ENCODE measurements around the gene CAMTA1.

Gene CAMTA1

DNA sequence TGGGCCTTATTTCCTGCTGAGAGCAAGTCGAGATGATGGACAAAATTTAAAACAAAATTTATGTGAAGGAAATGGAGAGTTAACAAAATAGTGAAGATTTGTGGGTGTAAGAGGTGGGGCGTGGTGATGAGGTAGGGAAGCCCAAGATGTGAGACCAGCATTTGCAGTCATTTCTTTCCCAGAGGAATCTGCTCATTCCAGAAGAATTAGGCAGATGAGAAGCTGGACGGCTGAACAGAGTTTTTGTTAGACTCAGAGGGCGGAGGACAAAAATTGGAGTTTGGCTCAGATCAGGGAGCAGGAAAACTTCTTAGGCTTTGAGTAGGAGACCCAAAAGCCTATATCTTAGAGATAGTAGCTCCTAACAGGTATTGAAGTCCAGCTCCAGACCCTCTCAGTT lies 65.3 kb downstream of the CAMTA1 start:
- no peak for DNase-seq (ENCODE audit: low read depth)

DNA sequence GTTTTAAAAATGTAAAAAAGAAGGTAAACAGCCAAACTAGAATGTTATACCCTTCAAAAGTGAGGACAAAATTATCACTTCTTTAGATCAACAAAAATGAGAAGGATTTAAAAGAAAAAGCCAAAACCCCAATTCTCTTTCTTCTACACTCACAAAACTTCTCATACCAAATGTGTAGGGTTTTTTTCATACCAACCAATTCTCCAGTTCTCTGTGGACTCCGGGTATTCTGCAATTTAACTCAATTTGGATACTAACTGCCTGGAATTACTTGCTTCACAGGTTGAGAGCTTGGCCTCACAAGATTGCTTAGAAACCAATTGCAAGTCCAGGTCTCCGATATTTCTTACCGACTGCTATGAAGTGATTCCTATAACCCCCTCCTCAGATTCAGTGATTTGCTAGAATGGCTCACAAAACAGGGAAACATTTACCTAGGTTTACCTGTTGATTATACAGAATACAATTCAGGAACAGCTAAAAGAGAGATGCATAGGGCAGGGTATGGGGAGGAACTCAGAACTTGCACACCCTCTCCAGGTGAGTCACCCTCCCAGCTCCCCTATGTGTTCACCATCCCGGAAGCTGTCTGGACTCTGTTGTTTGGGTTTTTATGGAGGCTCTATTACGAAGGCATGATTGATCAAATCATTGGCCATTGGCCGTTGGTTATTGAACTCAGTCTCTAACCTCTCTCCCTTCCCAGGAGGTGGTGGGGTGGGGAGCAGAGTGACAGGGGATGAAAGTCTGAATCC lies 67.1 kb downstream of the CAMTA1 start:
- no peak for DNase-seq (ENCODE audit: low read depth)

DNA sequence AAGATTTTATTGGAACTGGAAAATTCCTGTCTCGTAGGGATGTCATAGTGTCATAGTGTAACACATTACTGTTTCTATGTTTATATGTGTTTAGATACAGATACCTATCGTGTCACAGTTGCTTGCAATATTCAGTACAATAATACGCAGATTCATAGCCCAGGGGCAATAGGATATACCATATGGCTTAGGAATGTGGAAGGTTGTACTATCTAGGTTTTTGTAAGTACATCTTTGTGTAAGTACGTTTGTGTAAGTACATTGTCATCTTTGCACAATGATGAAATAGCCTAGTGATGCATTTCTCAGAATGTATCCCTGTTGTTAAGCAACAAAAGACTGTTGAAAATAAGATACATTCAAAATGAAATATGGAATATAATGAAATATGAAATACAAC lies 68.9 kb downstream of the CAMTA1 start:
- DNase-seq (ENCODE audit: low read depth) = peak; percentile 81

DNA sequence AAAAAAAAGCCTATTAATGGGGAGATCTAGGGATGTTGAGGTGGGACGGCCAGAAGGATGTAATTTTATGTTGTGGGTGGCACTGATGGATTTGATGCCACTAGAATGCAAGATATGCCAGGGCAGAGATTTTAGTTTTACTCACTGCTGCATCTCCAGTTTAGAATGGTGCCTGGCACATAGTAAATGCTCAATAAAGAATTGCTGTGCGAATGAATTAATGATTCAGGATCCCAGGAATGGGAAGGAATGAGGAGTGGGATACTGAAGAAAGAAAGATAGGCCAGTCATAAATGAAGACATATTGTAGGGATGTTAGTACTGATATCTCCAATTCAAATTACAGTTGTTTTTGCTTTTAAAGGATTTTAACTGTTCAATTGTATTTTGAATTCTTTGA lies 72.6 kb downstream of the CAMTA1 start:
- no peak for DNase-seq (ENCODE audit: low read depth)

DNA sequence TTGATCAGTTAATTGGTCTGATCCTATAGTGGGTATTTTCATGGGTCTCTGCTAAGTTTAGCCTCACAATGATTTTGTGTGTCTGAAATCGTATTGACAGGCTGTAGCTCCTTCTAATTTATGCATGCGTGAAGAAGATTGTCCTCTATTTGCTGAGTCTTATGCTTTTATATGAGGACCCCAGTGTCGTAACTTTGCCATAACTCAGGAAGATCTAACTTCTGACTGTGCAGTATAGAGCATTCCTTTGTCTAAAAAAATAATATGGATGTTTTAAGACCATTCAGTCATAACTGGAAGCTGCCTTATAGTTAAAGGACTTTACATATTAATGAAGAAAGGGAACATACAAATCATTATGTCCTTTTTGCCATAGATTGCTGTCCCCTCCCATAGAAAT lies 73.3 kb downstream of the CAMTA1 start:
- DNase-seq (ENCODE audit: low read depth) = no peak

DNA sequence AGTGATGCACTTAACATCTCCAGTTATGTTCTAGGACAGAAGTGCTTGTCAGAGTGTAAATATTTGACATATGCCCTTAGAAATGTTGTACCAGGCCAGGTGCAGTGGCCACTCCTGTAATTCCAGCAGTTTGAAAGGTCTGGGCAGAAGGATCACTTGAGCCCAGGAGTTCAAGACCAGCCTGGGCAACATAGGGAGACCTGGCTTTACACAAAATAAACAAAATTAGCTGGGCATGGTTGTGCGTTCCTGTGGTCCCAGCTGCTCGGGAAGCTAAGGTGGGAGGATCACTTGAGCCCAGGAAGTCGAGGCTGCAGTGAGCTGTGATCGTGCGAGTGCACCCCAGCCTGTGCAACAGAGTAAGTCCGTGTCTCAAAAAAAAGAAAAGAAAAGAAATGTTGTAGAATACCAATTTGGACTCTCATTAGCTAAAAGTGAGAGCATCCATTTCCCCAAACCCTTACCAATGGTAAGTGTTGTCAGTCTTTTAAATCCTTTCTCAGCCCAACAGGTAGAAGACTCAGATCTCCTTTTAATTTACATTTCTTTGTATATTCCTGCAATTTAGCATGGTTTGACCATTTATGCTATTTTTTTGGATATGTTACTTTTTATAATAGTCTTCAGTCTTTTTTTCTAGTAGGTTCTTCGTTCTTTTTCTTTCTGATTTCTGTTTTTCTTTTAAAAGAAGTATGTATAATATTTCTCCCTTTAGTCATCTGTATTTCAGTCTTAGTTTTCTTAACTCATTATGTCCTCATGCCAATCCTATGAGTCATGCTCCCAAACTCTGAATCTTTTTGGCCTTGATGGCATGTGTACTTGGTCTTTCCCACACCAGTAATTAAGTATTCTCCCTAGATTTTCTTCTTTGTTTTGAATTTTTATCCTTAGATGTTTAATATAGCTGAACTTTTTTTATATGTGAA lies 74.4 kb downstream of the CAMTA1 start:
- peak; percentile 96 for DNase-seq (ENCODE audit: low read depth)

DNA sequence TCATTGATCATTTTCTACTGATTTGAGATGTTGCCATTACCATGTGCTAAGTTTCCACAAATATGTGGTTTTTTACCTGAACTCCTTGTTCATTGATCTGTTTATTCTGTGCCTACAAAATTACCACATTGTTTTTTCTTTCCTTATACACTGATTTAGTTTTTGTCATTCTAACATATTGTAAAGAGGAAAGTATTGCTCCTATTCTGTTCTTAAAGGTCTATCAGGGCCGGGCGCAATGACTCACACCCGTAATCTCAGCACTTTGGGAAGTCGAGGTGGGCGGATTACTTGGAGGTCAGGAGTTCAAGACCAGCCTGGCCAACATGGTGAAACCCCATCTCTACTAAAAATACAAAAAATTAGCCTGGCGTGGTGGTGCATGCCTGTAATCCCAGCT lies 75.1 kb downstream of the CAMTA1 start:
- peak; percentile 77 for DNase-seq (ENCODE audit: low read depth)

DNA sequence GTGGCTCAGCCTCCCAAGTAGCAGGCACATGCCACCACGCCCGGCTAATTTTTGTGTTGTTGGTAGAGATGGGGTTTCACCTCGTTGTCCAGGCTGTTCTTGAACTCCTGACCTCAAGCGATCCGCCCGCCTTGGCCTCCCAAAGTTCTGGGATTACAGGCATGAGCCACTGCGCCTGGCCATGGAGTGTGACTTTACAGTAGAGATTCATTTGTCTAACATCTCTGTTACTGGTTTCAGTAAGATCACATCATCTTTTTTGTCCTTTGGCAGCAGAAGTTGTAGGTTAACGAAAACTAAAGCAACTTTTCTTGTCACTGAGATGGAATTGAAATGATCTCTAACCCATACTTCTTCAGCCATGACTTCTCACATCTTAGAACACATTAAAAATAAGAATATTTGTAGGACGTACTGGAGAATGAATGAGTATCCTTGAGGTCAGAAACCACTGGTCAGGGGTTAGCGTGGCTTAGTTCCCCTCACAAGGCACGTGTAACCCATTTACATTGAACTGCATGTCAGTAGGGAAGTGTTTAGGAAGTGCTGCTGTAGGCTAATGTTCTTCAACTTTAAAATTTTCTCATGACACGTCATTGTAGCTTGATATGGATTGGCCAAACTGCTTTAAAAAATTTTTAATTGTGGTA lies 75.9 kb downstream of the CAMTA1 start:
- DNase-seq (ENCODE audit: low read depth) = no peak

DNA sequence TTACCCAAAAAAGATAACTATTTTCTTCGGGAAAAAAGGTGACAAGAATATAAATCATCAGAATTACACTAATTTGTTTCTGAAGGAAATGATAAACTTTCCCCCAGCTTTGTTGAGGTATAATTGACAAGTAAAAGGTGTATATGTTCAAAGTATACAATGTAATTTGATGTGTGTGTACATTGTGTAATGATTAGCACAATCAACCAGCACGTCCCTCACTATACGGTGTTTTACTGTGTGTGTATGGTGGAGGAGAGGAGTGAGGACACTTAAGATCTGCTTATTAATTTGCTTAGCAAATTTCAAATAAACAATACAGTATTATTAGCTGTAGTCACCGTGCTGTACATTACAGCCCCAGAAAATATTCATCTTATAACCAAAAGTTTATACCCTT lies 77.7 kb downstream of the CAMTA1 start:
- DNase-seq (ENCODE audit: low read depth) = no peak

DNA sequence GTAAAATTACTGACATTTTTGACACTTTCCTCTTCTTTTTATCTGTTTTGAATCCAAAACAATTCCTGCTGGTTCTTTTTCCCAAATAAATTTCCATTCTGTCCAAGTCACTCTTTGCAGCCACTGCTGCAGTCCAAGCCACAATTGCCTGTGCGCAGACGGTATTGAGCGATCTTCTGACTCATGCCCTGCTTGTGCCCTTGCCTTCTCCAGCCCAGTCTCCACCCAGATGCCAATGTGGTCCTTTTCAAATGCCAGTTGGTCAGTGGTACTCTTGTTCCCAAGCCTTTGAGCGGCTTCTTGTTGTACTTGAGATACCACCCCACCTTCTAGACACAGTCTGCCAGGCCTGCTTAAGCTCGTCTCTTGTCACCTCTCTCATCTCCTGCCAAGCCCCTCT lies 78.9 kb downstream of the CAMTA1 start:
- no peak for DNase-seq (ENCODE audit: low read depth)

DNA sequence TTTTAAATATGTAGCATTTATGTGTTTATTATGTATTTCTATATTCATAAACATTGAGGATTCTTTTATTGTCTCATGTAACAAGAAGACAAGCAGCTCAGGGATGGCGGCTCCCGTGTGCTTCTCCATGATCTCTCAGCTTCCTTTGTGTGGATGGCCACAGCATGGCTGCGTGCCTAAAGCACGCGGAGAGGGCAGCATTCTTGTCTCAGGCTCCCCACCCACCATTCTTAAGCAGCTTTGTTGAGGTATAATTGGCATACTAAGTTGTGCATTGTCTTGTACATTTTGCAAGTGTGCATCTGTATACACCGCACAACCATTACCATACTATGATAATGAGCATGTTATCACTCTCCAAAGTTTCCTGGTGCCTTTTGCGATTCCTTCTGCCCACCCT lies 81.6 kb downstream of the CAMTA1 start:
- no peak for DNase-seq (ENCODE audit: low read depth)

DNA sequence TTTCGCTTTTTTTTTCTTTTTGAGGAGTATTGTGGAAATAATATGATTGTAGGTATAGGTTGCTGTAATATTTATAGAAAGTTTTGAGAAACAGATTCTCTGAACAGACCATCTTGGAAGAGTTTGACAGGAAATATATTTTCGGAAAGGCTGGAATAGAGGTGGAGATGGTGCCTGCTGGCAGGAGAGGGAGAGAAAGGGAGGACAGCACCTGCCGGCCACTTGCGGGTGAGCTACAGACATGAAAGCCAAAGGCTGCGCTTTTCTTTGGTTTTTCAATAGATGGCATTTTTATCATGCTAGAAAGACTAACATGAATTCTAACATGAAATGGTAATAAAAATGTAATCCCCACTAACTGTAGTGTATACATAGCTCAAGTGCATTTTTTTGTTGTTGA lies 82.1 kb downstream of the CAMTA1 start:
- no peak for DNase-seq (ENCODE audit: low read depth)

DNA sequence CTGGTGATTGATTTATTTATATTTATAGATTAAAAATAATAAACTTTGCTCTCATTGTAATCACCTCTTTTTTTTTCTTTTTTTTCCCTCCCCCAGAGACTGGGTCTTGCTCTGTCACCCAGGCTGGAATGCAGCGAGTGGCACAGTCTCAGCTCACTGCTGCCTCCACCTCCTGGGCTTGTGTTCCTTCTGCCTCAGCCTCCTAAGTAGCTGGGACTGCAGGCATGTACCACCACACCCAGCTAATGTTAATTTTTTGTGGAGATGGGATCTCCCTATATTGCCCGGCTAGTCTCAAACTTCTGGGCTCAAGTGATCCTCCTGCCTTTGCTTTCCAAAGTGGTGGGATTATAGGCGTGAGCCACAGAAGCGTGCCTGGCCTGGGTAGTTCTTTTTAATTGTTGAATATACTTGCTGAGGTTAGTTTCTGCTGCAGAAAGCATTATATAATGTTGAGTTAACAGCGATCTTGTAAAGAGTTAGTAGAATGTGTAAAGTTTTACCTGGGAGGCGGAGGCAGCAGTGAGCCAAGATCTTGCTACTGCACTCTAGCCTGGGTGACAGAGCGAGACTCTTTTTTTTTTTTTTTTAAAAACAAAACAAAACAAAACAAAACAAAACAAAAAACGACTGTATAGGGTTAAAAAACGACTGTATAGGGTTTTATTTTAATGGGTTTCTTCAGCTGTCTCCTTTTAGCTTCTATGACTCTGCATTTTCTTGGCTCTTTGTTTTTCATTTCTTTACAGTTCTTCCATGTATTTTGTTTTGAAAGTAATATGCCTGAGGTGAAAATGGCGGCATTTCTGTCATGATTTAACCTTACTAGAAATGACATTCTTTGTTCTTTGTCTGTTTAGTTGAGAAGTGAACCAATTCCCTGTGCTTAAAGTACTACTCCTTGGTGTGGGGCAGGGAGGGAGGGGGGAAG lies 82.7 kb downstream of the CAMTA1 start:
- no peak for DNase-seq (ENCODE audit: low read depth)

DNA sequence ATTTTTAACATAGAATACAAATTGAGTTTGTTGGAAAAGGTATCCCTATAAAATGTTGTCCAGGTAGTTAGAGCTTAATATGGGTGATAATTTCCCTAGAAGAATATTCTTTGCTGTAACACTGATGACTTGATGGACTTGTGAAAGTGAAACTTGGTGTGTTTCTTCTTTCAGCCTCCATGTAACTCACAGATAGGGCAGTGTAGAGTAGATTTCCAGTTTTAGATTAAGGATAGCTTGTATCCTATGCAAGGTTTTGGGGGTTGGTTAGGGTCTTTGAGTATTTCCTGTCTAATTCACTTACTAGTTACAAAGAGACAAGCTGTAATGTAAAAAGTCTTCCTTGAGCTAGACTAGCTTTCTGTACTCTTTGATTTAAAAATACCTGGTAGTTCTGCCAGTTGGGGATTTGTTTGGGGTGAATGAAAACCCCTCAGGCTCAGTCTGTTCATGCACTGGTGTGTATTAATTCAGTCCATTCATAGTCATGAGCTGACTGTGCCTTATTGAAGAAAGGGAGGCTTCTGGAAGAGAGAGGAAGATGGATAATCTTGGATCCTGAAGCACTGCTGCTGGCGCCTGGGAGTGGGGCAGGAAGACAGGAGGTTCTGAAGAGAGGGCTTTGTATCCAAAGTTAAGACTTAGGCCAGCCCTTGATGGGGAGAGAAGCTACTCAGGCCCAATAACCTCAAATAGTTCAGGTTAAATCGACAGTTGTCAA lies 83.6 kb downstream of the CAMTA1 start:
- no peak for DNase-seq (ENCODE audit: low read depth)

DNA sequence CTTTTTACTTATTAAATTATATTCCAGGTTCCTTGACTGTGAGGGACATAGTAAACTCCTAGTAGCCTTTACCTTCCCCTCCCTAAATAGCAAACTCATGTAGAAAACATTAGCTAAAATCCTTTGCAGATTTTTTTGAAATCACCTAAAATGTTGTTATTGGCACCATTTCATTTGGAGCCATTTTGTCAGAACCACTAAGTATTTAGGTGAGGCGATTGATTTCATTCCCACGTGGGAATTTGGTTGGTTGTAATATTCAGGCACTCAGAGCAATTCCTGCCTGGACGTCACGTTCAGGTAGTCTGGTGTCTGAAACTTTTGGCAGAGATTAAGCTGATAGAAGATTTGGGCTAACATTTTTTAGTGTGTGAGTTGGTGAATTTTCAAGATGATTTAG lies 84.3 kb downstream of the CAMTA1 start:
- no peak for DNase-seq (ENCODE audit: low read depth)

DNA sequence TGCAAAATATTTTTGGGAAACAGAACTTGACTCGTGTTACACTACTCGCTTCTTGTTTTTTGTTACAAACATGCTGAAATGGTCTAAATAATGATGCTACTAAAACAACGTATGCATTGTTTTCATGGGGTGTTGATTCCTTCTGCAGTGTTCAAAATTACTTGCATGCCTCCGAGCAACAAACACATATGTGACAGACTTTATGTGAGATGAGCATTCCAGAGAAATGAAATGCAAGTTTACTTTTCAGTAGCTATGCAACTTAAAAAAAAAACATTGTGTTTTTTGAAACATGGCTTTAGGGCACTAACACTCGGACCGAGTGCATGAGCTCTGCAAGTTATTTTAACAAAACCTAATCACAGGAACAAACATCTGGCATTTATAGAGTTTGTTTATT lies 84.8 kb downstream of the CAMTA1 start:
- DNase-seq (ENCODE audit: low read depth) = no peak

DNA sequence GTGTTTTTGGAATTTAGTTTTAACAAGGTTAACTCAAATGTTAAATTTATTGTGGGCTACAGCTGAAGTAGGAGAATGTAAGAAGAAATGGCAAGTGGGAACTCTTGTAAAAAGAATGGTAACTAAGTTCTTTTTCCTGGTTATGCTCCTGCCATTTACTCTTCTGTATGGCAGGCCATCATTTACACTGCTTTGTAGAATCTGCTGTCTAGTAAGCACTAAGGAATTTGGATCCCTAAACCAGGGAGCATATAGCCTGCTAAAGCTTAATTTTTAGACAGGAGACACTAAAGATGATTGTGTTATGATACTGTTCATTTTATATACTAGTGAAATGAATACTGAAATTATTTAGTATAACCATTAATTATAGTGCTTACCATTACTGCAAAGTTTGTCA lies 85.3 kb downstream of the CAMTA1 start:
- peak; percentile 50 for DNase-seq (ENCODE audit: low read depth)

DNA sequence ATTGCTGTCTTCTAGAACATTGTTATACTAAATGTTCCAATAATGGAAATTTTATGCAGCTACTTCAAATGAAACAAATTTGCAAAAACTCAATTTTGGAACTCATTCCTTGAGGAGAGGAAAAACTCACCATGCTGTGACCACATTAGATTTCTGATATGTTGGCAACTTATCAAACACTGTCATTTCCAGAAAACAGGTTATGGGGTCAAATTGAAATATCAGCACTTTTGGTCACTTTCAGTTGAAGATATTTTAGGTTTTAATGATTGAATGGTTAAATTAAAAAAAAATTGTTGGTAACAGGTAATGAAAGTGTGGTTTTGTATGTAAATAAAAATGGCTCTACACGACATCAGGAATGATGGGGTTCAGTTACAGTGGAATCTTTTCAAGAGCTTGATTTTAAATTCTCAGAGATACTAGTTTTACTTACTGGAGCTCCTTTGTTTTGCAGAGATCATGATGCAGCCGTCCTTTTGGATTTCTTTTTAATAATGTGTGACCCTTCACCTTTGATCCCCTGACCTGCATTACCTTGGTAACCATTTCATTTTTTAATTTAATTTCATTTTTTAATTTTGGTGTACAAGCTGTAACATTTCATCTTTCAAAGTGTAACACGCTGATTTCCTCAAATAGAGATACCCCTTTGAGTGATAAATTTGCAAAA lies 86.2 kb downstream of the CAMTA1 start:
- no peak for DNase-seq (ENCODE audit: low read depth)

DNA sequence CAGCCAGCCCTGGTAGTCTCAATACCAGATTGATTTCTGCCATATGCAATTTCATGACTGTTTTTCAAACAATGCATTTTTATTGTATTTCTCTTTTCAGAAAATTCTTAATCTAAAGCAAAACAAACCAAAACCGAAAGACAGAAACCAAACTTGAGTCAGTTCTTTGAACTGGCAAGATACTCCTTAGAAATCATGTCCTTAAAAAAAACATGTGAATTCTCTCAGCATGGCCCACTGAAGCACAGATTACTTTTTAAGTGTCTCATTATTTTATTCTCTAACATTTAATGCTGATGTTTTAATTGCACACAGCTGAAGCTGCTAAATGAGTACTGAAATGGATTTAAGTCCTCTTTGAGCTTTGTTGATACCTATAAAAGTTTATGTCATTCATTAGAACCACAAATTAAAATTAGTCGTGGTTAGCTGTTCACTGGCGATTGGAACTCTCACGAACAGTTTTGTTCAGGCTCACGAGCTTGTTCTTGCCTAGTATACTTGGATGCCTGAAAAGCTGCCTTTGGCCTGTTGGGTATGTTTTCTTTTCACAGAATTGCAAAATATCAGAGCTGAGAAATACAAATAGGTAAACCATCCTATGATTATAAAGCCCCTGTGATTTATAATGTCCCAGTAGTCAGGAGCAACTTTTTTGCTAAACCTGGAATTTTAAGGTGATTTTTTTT lies 87.5 kb downstream of the CAMTA1 start:
- no peak for DNase-seq (ENCODE audit: low read depth)
